Heart left ventricle (tissue), 16 donors: ENCODE data around the gene SYMPK. TPM values are rescaled to one million over a fixed set of nuclear protein-coding genes. Genes with fewer than 3 reads are reported as not detected.

ENCODE experiments used
- ATAC-seq, 4 donors: fragments of 200-7000 bp; cut with Tn5 transposase; one replicate each; pipeline ENCODE4 v1.9.1; 2020 to 2022; ENCODE audit warnings: moderate library complexity in 4 of 4, mild to moderate bottlenecking in 3 of 4, moderate number of reproducible peaks in 1 of 4
- DNase-seq, 5 donors: peaks; one replicate each; pipeline ENCODE4 v3.0.0-alpha.2; 2020
- H3K27ac ChIP-seq, 12 donors: fragments of 200-600 bp; sonication (generic) in 4 of 12; one replicate each; pipeline versions ENCODE4 v1.5.0 to v1.8.0; 2016 to 2022; ENCODE audit warnings: mild to moderate bottlenecking in 2 of 12
- H3K27me3 ChIP-seq, 9 donors: fragments of 200-600 bp; sonication (generic) in 2 of 9; one replicate each; pipeline versions ENCODE4 v1.5.1 to v1.8.0; 2016 to 2022; ENCODE audit warnings: mild to moderate bottlenecking in 3 of 9
- H3K36me3 ChIP-seq, 9 donors: fragments of 200-600 bp; sonication (generic) in 2 of 9; one replicate each; pipeline versions ENCODE4 v1.5.0 to v1.8.0; 2018 to 2022; ENCODE audit warnings: mild to moderate bottlenecking in 2 of 9
- H3K4me1 ChIP-seq, 12 donors: fragments of 200-600 bp; sonication (generic) in 4 of 12; one replicate each; pipeline versions ENCODE4 v1.5.0 to v1.8.0; 2016 to 2022; ENCODE audit warnings: mild to moderate bottlenecking in 3 of 12
- H3K4me3 ChIP-seq, 12 donors: fragments of 200-600 bp; sonication (generic) in 4 of 12; one replicate each; pipeline versions ENCODE4 v1.5.0 to v1.8.0; 2017 to 2022; ENCODE audit warnings: mild to moderate bottlenecking in 9 of 12, moderate library complexity in 4 of 12
- H3K9me3 ChIP-seq, 12 donors: fragments of 200-600 bp; sonication (generic) in 4 of 12; one replicate each; pipeline versions ENCODE4 v1.5.0 to v1.8.0; 2016 to 2022; ENCODE audit warnings: mild to moderate bottlenecking in 1 of 12
- CTCF ChIP-seq, 12 donors: fragments of 200-600 bp; sonication (generic) in 4 of 12; IDR thresholded peaks; one replicate each; pipeline versions ENCODE4 v1.5.0 to v1.8.0; 2018 to 2022; ENCODE audit warnings: antibody characterized with exemption in 12 of 12, mild to moderate bottlenecking in 5 of 12
- POLR2A ChIP-seq, 2 donors: fragments of 450-650 bp; IDR thresholded peaks; one replicate each; pipeline ENCODE4 v1.6.1; 2017; ENCODE audit warnings: antibody characterized with exemption in 2 of 2, mild to moderate bottlenecking in 2 of 2, moderate library complexity in 2 of 2
- WGBS, 4 donors: extraction: QIAGEN DNeasy Blood & Tissue Kit in 2 of 4; methylation state at CpG; one replicate each; pipeline versions ENCODE4 v1.1.5 to v1.1.7; 2013 to 2018; 5-methylcytosine and 5-hydroxymethylcytosine counted together
- intact Hi-C, 10 donors: fragments of 100-400 bp; cut with DNase I; formaldehyde crosslinking; loops; one replicate each; pipeline versions ENCODE4 v1.11.1 to v1.14.2; 2022
- polyA plus RNA-seq, 2 donors: library from polyadenylated mRNA; stranded (reverse); fragments of 200-250 nt; gene quantifications; one replicate each; pipeline ENCODE4 v1.2.3, GENCODE V29; 2013
- total RNA-seq, 9 donors: library from RNA; depleted of rRNA in 2 of 9; stranded (reverse); fragments of >200 nt in 2 of 9; fragmentation: NEBNext Ultra II Directional in 3 of 9; extraction: Animal tissue kit (Norgen Biotek cat#: 25700) in 3 of 9; gene quantifications; one replicate each; pipeline versions ENCODE4 v1.1.0 to v1.2.4, GENCODE V29; 2016 to 2023
- donor health status: ischemic (EF 13 %, LVEDD 7.1; RV severe dilation, severe dysfunction).
- donor health status: healthy with polysubstance abuse.
- donor health status: DM: no; HTN: yes; CAD: no.
- donor health status: DM: no; HTN: no; CAD: no.
- donor health status: ischemic (EF 25% LVEDD 6.9; RV normal size, moderate dysfunction).
- donor health status: ischemic (EF 25% LVEDD 5.7; RV mildly dilated, moderate dysfunction).
- donor health status: healthy.
- donor health status: DM: yes; HTN: yes; CAD: no.
- donor health status: ischemic (EF 35%, LVEDD 5.7; RV mildly dilated, moderate dysfunction).
- donor health status: nonischemic (EF 11% LVEDD 7.7; RV severe dilation, severe dysfunction).
- donor health status: DM: yes; HTN: yes; CAD: no.
- donor health status: PGD.
- donor health status: ischemic (EF 29% LVEDD 5.4; RV normal size, mild dysfunction).
- donor health status: nonischemic (EF 23%, LVEDD 6.1; RV moderate dilation, normal function).

Gene SYMPK
- total and polyA plus RNA-seq, 11 donors, result 21.9 to 47.7 (median 34.3) TPM

- intact Hi-C loops, result loop anchor here in 3 of 10 donors (5.0 kb wide), 1 partner anchor 64 kb away; the partner anchor contains the start of gene RSPH6A (in 3 of the 3)
- TF ChIP-seq CTCF (IDR thresholded peaks at IDR 0.05) (no peak), POLR2A (IDR thresholded peaks at IDR 0.05) (no peak)
- Histone ChIP-seq H3K4me1 (peaks cover 11 to 51% (median 39%) of the 10 kb centered on the region in 12 donors), H3K4me3 (no peak overlapping the region), H3K9me3 (no peaks in the 10 kb centered on the region), H3K27me3 (peaks cover 0 to 13% (median 0%) of the 10 kb centered on the region in 9 donors), H3K27ac (no peak overlapping the region), H3K36me3 (peaks cover 0 to 13% (median 5%) of the 10 kb centered on the region in 9 donors)
- ATAC-seq, result no peak
- no peak for DNase-seq
- 84 to 93% (median 88%) methylated on average over 10 of the region's 10 CpGs for WGBS, 4 donors
Measured at GRCh38 chr19:45881082-45881908, 18.3 kb upstream of the SYMPK start.

- Histone ChIP-seq H3K36me3 (peaks cover 0 to 13% (median 5%) of the 10 kb centered on the region in 9 donors), H3K4me3 (no peak overlapping the region), H3K27me3 (peaks cover 0 to 13% (median 0%) of the 10 kb centered on the region in 9 donors), H3K9me3 (no peaks in the 10 kb centered on the region), H3K27ac (no peak overlapping the region), H3K4me1 (peaks cover 8 to 45% (median 33%) of the 10 kb centered on the region in 12 donors)
- intact Hi-C loops, result loop anchor here in 3 of 10 donors (5.0 kb wide), 1 partner anchor 63 kb away; the partner anchor contains the start of gene RSPH6A (in 3 of the 3)
- 45 to 60% (median 51%) methylated on average over 2 of the region's 2 CpGs for WGBS, 4 donors
- ATAC-seq (no peak), DNase-seq (peak in 1 of 5 donors; percentile 14)
- TF ChIP-seq POLR2A (IDR thresholded peaks at IDR 0.05), result no peak
- no peak for TF ChIP-seq CTCF (IDR thresholded peaks at IDR 0.05)
Measured at GRCh38 chr19:45879971-45880370, 17.0 kb upstream of the SYMPK start.

- 80 to 84% (median 82%) methylated on average over 8 of the region's 8 CpGs for WGBS, 4 donors
- no peak for ATAC-seq
- Histone ChIP-seq H3K27me3 (peaks cover 0 to 13% (median 0%) of the 10 kb centered on the region in 9 donors), H3K36me3 (peaks cover 0 to 4% (median 3%) of the 10 kb centered on the region in 9 donors), H3K4me1 (peaks cover 2 to 36% (median 24%) of the 10 kb centered on the region in 12 donors), H3K4me3 (no peak overlapping the region), H3K9me3 (no peaks in the 10 kb centered on the region), H3K27ac (no peak overlapping the region)
- no peak for DNase-seq
- TF ChIP-seq CTCF (IDR thresholded peaks at IDR 0.05), result no peak
- TF ChIP-seq POLR2A (IDR thresholded peaks at IDR 0.05), result no peak
- intact Hi-C loops, result no loop called here
Measured at GRCh38 chr19:45879055-45879454, 16.1 kb upstream of the SYMPK start.

- ATAC-seq, result peak in 1 of 4 donors; percentile 21
- no peak overlapping the region for H3K27ac ChIP-seq
- DNase-seq, result peak in 1 of 5 donors; percentile 13
- no peak overlapping the region for H3K4me3 ChIP-seq
- H3K27me3 ChIP-seq, result peaks cover 0 to 13% (median 0%) of the 10 kb centered on the region in 9 donors
- TF ChIP-seq POLR2A (IDR thresholded peaks at IDR 0.05) (no peak), CTCF (IDR thresholded peaks at IDR 0.05) (no peak)
- H3K9me3 ChIP-seq, result no peaks in the 10 kb centered on the region
- H3K36me3 ChIP-seq, result no peaks in the 10 kb centered on the region
- intact Hi-C loops, result no loop called here
- peaks cover 0 to 29% (median 17%) of the 10 kb centered on the region in 12 donors for H3K4me1 ChIP-seq
- WGBS, 4 donors, result 80 to 88% (median 82%) methylated on average over 10 to 11 of the region's 11 CpGs
Measured at GRCh38 chr19:45878043-45878794, 15.3 kb upstream of the SYMPK start.
